Epithelial cell of proximal tubule (primary cell): ENCODE results near the gene TMA7. TPM values are rescaled to one million over a fixed set of nuclear protein-coding genes. Genes with fewer than 3 reads are reported as not detected.

ENCODE experiments used
- DNase-seq: peaks from one replicate; pipeline ENCODE4 v3.0.0-alpha.2; 2011; ENCODE audit warnings: low read depth
- H3K4me3 ChIP-seq: 2 replicates; pipeline ENCODE4 v1.5.1; 2011; ENCODE audit warnings: low read depth, mild to moderate bottlenecking, low read length
- total RNA-seq: library from RNA; depleted of rRNA; stranded (reverse); fragments of >200 nt; gene quantifications from 2 replicates; pipeline ENCODE4 v1.2.3, GENCODE V29; 2015
- TF ChIP-seq, protein P1 (sequence below): conservative IDR thresholded peaks from 2 replicates; pipeline ENCODE4 v1.5.1; 2012; ENCODE audit warnings: low read depth, mild to moderate bottlenecking, low read length

Gene TMA7
- total RNA-seq, 1 donor from 2014 or later: 687 TPM

DNA sequence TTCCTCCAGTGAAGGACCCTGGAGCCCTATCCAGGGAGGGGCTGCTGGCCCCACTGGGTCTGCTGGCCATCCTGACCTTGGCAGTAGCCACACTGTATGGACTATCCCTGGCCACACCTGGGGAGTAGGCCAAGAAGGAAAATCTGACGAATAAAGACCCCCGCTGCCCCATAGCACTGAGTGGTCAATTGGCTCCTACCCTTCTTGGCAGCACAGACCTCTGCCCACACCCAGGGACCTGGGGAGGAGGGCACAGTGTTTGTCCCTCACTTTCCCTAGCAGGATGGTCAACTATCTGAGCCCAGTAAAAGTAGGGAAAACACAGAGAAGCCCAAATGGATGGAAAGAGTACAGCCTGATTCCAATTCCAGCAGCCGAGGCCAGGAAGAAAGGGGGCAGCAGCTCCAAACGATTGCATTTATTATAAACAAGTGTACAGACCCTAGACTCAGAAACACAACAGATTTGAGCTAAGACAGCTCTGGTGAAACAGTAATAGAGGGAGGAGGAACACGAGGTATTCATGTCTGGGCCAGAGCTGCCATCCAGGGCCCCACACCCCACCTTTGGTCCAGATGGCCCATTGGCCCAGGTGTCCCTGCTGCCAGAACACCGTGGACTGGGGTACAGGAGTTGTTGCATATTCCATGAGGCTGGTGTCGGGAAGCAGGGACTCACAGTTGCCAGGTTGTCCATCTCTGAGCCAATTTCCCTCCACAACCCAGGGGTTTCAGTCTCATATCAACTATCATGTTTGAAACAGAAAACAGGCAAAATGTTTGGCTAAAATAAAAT is 27.6 kb downstream of the TMA7 start:
- TF ChIP-seq, protein P1, sequence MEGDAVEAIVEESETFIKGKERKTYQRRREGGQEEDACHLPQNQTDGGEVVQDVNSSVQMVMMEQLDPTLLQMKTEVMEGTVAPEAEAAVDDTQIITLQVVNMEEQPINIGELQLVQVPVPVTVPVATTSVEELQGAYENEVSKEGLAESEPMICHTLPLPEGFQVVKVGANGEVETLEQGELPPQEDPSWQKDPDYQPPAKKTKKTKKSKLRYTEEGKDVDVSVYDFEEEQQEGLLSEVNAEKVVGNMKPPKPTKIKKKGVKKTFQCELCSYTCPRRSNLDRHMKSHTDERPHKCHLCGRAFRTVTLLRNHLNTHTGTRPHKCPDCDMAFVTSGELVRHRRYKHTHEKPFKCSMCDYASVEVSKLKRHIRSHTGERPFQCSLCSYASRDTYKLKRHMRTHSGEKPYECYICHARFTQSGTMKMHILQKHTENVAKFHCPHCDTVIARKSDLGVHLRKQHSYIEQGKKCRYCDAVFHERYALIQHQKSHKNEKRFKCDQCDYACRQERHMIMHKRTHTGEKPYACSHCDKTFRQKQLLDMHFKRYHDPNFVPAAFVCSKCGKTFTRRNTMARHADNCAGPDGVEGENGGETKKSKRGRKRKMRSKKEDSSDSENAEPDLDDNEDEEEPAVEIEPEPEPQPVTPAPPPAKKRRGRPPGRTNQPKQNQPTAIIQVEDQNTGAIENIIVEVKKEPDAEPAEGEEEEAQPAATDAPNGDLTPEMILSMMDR: no peak
- DNase-seq: no peak
- no peak overlapping the region for H3K4me3 ChIP-seq

DNA sequence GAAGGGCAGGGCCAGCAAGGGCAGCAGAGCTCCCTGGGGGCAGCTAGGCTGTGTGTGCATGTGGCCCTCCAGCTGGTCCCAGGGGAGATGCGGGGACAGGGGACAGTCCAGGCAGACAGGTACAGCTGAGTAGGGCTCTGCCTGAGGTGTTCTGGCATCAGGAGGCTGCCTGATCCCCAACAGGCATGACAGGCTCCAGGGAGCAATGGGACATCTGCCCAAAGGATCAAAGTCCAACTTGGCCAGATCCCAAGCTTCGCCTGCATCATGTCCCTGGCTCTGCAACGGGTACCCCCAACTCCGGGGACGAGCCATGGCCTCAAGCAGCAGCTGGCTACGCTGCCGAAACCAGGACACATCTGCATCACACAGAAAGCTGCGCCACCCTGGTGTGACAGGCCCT is 28.3 kb downstream of the TMA7 start:
- no peak overlapping the region for H3K4me3 ChIP-seq
- TF ChIP-seq, protein P1: no peak
- no peak for DNase-seq

DNA sequence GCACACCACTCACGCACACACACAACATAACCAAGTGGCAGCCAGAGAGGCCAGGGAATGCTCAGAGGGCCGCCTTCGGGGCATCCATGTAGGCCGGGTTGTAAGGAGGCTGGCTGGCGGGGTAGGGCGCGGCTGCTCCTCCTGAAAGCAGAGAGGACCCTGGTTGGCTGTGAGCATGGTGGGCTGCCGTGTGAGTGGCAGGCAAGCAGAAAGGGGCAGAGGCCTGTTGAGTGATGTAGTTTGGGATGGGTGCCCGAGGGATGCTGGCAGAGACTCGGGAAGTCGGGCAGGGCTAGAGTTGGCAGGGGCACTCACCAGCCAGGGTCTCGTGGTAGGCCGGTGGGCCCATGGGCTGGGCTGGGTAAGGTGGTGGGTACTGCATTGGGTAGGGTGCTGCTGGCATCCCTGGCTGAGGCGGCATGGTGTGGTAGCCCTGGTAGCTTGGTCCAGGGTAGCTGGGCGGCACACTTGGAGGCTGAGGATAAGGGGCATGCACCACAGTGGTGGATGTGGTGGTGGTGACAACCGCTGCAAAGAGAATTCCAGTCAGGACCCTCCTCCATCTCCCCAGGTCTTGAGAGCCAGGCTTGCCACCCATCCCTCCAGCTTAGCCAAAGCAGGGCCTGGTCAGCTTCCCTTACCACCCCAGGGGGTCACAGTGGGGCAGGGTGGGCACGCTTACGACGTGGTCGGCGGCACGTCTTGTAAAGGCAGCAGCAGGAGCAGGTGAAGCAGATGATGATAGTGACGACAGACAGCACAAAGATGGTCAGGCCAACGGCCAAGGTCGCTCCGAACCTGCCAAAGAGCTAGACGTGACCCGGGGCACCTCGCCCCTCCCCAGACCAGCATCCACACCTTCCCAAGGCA is 29.2 kb downstream of the TMA7 start:
- TF ChIP-seq, protein P1: no peak
- H3K4me3 ChIP-seq: no peak overlapping the region
- no peak for DNase-seq

DNA sequence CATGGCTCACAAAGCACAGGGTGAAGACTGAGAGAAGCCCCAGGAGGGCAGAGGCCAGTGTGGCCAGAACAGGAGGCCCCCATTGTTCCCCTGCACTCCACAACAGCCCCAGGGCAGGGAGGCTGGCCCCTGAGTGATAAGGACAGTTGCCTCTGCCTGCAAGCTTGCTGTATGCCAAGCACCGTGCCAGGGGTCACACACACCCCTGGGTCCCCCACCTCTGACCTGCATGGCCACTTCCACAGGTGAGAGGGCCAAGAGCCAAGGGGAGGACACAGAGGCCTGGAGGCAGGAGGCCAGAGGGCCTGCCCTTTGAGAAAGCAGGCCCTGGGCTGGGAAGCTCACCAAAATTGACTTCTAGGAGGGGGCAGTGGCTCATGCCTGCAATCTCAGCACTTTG is 30.2 kb downstream of the TMA7 start:
- TF ChIP-seq, protein P1: no peak
- no peak for DNase-seq
- H3K4me3 ChIP-seq: no peak overlapping the region

DNA sequence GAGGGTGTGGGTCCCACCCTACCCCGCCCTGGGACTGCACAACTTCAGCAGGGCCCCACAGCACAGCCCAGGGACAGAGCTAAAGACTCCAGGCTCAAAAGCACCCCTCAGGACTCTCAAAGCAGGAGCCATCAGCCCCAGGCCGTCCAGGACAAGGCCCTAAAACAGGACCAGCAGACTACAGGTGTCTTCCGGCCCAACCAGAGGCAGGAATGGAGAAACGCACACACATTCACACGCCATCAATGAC is 32.5 kb downstream of the TMA7 start:
- peak overlapping the region; percentile 89 for H3K4me3 ChIP-seq
- no peak for DNase-seq
- TF ChIP-seq, protein P1: no peak

DNA sequence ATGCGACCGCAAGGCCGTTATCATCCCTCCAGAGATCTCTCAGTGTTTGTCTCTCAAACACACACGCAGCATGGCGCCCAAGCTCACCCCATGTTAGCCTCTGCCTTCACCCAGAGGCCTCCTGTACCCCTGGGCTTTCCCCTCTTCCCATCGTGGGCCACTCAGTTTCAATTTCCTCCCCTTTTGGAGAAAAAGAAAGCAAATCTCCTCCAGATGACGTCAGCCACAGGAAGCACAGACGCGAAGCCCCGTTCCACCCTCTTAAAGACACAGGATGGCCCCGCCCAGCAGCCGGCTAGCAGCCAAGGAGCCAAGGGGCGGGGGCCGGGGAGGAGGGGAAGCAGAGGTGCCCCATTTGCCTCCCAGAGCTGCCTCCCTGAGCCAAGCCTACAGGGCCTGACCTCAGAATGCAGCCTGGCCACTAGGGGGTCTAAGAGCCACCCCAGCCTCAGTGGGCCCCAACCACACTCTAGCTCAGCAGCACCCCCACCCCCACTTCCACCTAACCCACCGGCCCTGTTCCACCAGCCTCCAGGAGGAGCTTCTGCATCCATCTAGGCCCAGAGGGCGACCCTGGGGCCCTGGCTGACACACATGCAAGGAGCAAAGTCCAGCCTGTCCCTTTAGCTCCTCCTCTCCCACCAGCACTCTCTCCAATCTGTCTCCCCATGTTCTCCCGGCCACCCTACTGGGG is 33.0 kb downstream of the TMA7 start:
- TF ChIP-seq, protein P1: peak; percentile 34
- peak overlapping the region; percentile 89 for H3K4me3 ChIP-seq
- peak; percentile 52 for DNase-seq
